HCT116 (cell line): Measurements from ENCODE around the gene RNF31. TPM values are rescaled to one million over a fixed set of nuclear protein-coding genes. Genes with fewer than 3 reads are reported as not detected.

ENCODE experiments used
- ATAC-seq: fragments of 200-7000 bp; cut with Tn5 transposase; 2 replicates; pipeline ENCODE4 v1.9.1; 2020; ENCODE audit warnings: mild to moderate bottlenecking, moderate library complexity
- BruUV-seq: library from RNA; stranded (reverse); fragments of 400-500 nt; replicated peaks from 2 replicates; lab custom pipeline; 2021; lab: Mats Ljungman, UMichigan
- CTCF ChIA-PET: fragments of 300-600 bp; sonication (Branson Sonifier 250); formaldehyde crosslinking; loops from one replicate; lab custom pipeline; 2021; ENCODE audit warnings: antibody characterized with exemption; lab: Charles Lee
- POLR2A ChIA-PET: fragments of 300-600, 350-600 bp; sonication (Branson Sonifier 250); formaldehyde crosslinking; loops from one replicate; lab custom pipeline; 2021; ENCODE audit warnings: antibody characterized with exemption; lab: Charles Lee
- RAD21 ChIA-PET, 2 experiments: fragments of 300-600 bp; sonication (Branson Sonifier 250); formaldehyde crosslinking; loops; one replicate each; lab custom pipeline; 2023; ENCODE audit warnings: low total read pairs in 2 of 2; ENCODE audit not compliant: uncharacterized antibody in 2 of 2, unreplicated experiment in 2 of 2, low non-redundant PET in 1 of 2; lab: Charles Lee
- DNase-seq: peaks from one replicate; pipeline ENCODE4 v3.0.0-alpha.2; 2010; ENCODE audit warnings: low read depth, low spot score
- H2AFZ ChIP-seq: fragments of 200-600 bp; shearing (Covaris generic), sonication (generic); 2 replicates; pipeline ENCODE4 v1.6.1; 2017; ENCODE audit warnings: low read depth, mixed run types, mixed read lengths, antibody characterized with exemption, low read length; ENCODE audit not compliant: poor library complexity, severe bottlenecking
- H3K27ac ChIP-seq: 2 replicates; pipeline ENCODE4 v1.5.1; 2012; ENCODE audit warnings: low read depth, low read length
- H3K27me3 ChIP-seq: fragments of 200-600 bp; sonication (generic); 2 replicates; pipeline ENCODE4 v1.6.1; 2016; ENCODE audit warnings: mixed run types, low read length, mixed read lengths; ENCODE audit not compliant: insufficient read depth
- H3K36me3 ChIP-seq, 2 experiments: fragments of 200-500 bp in 1 of 2; fragments of 200-600 bp in 1 of 2; sonication (Bioruptor generic) in 1 of 2; sonication (generic) in 1 of 2; 2 replicates each; pipeline versions ENCODE4 v1.5.1 to v1.6.1; 2014 to 2016; ENCODE audit warnings: low read length in 2 of 2, inconsistent platforms in 1 of 2, mixed read lengths in 1 of 2, mixed run types in 1 of 2; ENCODE audit not compliant: insufficient read depth in 2 of 2, control insufficient read depth in 1 of 2
- H3K4me1 ChIP-seq, 2 experiments: fragments of 200-600 bp in 1 of 2; sonication (generic) in 1 of 2; 2 replicates each; pipeline versions ENCODE4 v1.5.1 to v1.6.1; 2012 to 2017; ENCODE audit warnings: low read length in 2 of 2, inconsistent platforms in 1 of 2, mild to moderate bottlenecking in 1 of 2, mixed read lengths in 1 of 2, mixed run types in 1 of 2, moderate library complexity in 1 of 2; ENCODE audit not compliant: insufficient read depth in 2 of 2, control insufficient read depth in 1 of 2
- H3K4me2 ChIP-seq: fragments of 200-600 bp; sonication (generic); 2 replicates; pipeline ENCODE4 v1.6.1; 2017; ENCODE audit warnings: mixed run types, low read length, mixed read lengths
- H3K4me3 ChIP-seq, 2 experiments: fragments of 200-600 bp in 1 of 2; sonication (generic) in 1 of 2; replicated peaks in 1 of 2; 2 replicates each; pipeline ENCODE4 v1.5.1; 2011 to 2016; ENCODE audit warnings: low read length in 2 of 2, control low read depth in 1 of 2, low read depth in 1 of 2, mild to moderate bottlenecking in 1 of 2, mixed read lengths in 1 of 2, mixed run types in 1 of 2
- H3K79me2 ChIP-seq: fragments of 200-600 bp; sonication (generic); 2 replicates; pipeline ENCODE4 v1.6.1; 2017; ENCODE audit warnings: mild to moderate bottlenecking, mixed run types, low read length, moderate library complexity, mixed read lengths; ENCODE audit not compliant: insufficient read depth
- H3K9ac ChIP-seq: fragments of 200-600 bp; sonication (generic); 2 replicates; pipeline ENCODE4 v1.6.1; 2016; ENCODE audit warnings: low read length, mixed read lengths
- H3K9me2 ChIP-seq: fragments of 200-600 bp; sonication (generic), shearing (Covaris generic); 2 replicates; pipeline ENCODE4 v1.6.1; 2017; ENCODE audit warnings: mixed run types, mild to moderate bottlenecking, moderate library complexity; ENCODE audit not compliant: insufficient read depth
- H3K9me3 ChIP-seq, 2 experiments: fragments of 200-500 bp in 1 of 2; fragments of 200-600 bp in 1 of 2; sonication (Bioruptor generic) in 1 of 2; sonication (generic) in 1 of 2; 2 replicates each; pipeline ENCODE4 v1.6.1; 2014 to 2017; ENCODE audit warnings: low read length in 2 of 2, mixed read lengths in 2 of 2, inconsistent platforms in 1 of 2, low read depth in 1 of 2, mild to moderate bottlenecking in 1 of 2, mixed run types in 1 of 2, moderate library complexity in 1 of 2; ENCODE audit not compliant: control insufficient read depth in 1 of 2, insufficient read depth in 1 of 2
- H4K20me1 ChIP-seq: fragments of 200-600 bp; sonication (generic), shearing (Covaris generic); 2 replicates; pipeline ENCODE4 v1.6.1; 2017; ENCODE audit warnings: mixed run types, mild to moderate bottlenecking, moderate library complexity; ENCODE audit not compliant: insufficient read depth
- EGR1 ChIP-seq: IDR thresholded peaks from 2 replicates; pipeline ENCODE4 v1.6.1; 2012; ENCODE audit warnings: low read depth
- EZH2phosphoT487 ChIP-seq: fragments of 200-600 bp; IDR thresholded peaks from 2 replicates; pipeline ENCODE4 v1.6.1; 2018; ENCODE audit warnings: antibody characterized with exemption, borderline replicate concordance
- POLR2AphosphoS5 ChIP-seq: IDR thresholded peaks from 2 replicates; pipeline ENCODE4 v1.6.1; 2011; ENCODE audit warnings: mild to moderate bottlenecking, low read depth, low read length, moderate library complexity
- RAD21 ChIP-seq: IDR thresholded peaks from 2 replicates; pipeline ENCODE4 v1.6.1; 2012; ENCODE audit warnings: low read depth, mild to moderate bottlenecking
- SP1 ChIP-seq: IDR thresholded peaks from 2 replicates; pipeline ENCODE4 v1.6.1; 2012; ENCODE audit warnings: low read depth
- SRF ChIP-seq: IDR thresholded peaks from 2 replicates; pipeline ENCODE4 v1.6.1; 2012; ENCODE audit warnings: low read depth
- TCF7L2 ChIP-seq: IDR thresholded peaks from 2 replicates; pipeline ENCODE4 v1.7.0; 2011; ENCODE audit warnings: borderline replicate concordance, inconsistent platforms; ENCODE audit not compliant: insufficient read depth, insufficient read length; ENCODE audit errors: extremely low read depth
- YY1 ChIP-seq: IDR thresholded peaks from 2 replicates; pipeline ENCODE4 v1.6.1; 2011; ENCODE audit warnings: low read length, low read depth, moderate library complexity, mild to moderate bottlenecking; ENCODE audit not compliant: insufficient replicate concordance; ENCODE audit errors: extremely low read depth
- ZFX ChIP-seq: fragments of 450-650 bp; IDR thresholded peaks from 2 replicates; pipeline ENCODE4 v1.6.1; 2017
- intact Hi-C: fragments of 100-400 bp; cut with micrococcal nuclease; formaldehyde crosslinking; loops from 2 replicates; pipeline ENCODE4 v1.10.0; 2022
- total RNA-seq: library from RNA; stranded (reverse); gene quantifications from one replicate; pipeline ENCODE4 v1.2.1, GENCODE V29; 2021; ENCODE audit not compliant: unreplicated experiment
- TF ChIP-seq, protein P1 (sequence below): IDR thresholded peaks from 2 replicates; pipeline ENCODE4 v1.6.1; 2012; ENCODE audit warnings: low read depth

Gene RNF31
- total RNA-seq, 1 experiment from 2014 or later, result 78.0 TPM

DNA sequence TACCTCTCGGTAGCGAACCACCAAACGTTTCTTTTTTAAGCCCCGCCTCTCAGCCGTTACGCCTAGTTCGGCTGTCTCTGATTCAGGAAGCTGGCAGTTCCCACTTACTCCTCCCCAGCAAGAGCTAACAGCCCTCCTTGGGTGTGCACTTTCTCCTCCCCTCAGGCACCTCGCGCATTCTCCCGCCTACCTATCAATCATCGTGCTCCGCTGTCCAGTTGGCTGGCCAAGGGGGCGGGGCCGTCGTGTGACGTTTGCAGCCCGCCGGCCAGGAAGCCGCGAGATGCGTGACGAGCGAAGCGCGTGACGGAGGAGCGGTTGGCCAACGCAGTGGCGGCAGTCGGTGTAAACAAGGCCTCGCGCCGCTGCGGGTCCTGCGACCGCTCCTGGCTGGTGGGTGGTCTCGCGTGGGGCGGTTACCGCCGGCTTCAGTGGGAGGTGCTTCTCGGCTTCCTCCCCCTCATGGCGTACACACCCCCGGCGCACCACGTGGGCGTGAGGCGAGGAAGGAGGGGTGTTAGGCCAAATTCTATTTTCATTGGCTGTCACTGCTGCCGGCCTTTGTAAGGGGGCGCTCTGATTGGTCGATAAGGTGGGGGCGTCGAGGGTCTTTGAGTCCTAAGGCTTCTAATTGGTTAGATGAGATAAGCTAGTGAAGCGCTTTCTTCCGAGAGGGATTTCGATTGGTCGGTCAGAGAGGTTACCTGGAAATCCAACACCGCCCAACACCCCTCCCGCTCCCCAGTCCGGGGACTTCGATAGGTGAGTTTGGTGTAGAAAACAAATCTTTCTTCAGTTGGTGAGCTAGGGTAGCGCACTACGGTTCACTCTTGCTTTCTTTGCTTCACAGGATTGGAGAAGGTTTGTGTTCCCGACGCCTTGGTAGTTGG is 32.5 kb upstream of the RNF31 start, which contains the start of the genes DCAF11 and NRL (continued):
- TF ChIP-seq, protein P1, sequence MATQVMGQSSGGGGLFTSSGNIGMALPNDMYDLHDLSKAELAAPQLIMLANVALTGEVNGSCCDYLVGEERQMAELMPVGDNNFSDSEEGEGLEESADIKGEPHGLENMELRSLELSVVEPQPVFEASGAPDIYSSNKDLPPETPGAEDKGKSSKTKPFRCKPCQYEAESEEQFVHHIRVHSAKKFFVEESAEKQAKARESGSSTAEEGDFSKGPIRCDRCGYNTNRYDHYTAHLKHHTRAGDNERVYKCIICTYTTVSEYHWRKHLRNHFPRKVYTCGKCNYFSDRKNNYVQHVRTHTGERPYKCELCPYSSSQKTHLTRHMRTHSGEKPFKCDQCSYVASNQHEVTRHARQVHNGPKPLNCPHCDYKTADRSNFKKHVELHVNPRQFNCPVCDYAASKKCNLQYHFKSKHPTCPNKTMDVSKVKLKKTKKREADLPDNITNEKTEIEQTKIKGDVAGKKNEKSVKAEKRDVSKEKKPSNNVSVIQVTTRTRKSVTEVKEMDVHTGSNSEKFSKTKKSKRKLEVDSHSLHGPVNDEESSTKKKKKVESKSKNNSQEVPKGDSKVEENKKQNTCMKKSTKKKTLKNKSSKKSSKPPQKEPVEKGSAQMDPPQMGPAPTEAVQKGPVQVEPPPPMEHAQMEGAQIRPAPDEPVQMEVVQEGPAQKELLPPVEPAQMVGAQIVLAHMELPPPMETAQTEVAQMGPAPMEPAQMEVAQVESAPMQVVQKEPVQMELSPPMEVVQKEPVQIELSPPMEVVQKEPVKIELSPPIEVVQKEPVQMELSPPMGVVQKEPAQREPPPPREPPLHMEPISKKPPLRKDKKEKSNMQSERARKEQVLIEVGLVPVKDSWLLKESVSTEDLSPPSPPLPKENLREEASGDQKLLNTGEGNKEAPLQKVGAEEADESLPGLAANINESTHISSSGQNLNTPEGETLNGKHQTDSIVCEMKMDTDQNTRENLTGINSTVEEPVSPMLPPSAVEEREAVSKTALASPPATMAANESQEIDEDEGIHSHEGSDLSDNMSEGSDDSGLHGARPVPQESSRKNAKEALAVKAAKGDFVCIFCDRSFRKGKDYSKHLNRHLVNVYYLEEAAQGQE, result no peak
- TF ChIP-seq SP1 (peak; percentile 96), SRF (no peak; the same call in 1 of the 2 replicates), POLR2AphosphoS5 (peak; percentile 48), TCF7L2 (peak; percentile 16), RAD21 (no peak)

DNA sequence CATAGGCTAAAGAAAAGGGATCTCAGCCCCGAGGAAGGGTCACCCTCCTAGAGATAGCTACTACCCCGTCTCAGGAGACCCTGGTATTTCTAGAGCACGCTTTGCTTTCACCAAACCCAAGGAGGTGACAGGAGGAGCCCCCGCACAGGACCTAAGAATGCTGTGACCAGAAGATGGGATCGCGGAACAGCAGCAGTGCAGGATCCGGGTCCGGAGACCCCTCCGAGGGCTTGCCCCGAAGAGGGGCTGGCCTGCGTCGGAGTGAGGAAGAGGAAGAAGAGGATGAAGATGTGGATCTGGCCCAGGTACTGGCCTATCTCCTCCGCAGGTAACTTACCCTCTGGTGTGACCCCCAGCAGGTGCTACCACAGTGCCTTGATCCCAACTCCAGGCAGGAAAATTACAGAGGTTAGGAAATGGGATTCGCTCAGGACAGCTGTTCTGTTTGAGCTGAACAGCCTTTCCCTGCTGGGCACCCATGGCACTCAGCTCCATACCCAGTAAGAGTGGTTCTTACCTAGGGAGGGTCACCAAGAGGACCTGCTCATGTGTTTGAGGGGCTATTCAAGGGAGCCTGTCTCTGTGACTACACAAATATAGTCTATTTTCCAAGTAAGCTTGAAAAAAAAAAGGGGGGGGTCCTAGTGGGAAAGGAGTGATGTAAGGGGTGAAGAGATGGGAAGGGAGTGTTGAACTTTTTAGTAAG is 31.7 kb upstream of the RNF31 start:
- Histone ChIP-seq H3K4me2 (peak overlapping the region; percentile 95), H3K9me2 (no peaks in the 10 kb centered on the region), H3K27ac (peak overlapping the region; percentile 97), H3K36me3 (peaks cover 10 to 14% of the 10 kb centered on the region in 2 experiments), H3K27me3 (no peaks in the 10 kb centered on the region), H2AFZ (peak overlapping the region; percentile 23), H3K4me1 (peaks cover 6 to 16% of the 10 kb centered on the region in 2 experiments; a peak in 3 of 4 replicates), H3K9me3 (no peaks in the 10 kb centered on the region), H3K9ac (peak overlapping the region; percentile 84), H3K4me3 (peak overlapping the region; percentile 86 to 92), H4K20me1 (no peaks in the 10 kb centered on the region), H3K79me2 (peaks cover 14% of the 10 kb centered on the region; the same call in 1 of the 2 replicates)
- ATAC-seq (no peak), DNase-seq (no peak)
- intact Hi-C loops, result loop anchor here (2.0 kb wide), 1 partner anchor 45 kb away; the partner anchor contains the start of gene IRF9
- CTCF ChIA-PET, result interaction anchor here (1.2 to 2.7 kb wide), 6 partner anchors 18 to 182 kb away, joined by 3 to 11 read pairs (median 8); partner anchors contain the start of gene EMC9
- TF ChIP-seq POLR2AphosphoS5 (no peak), ZFX (no peak), YY1 (no peak), EZH2phosphoT487 (no peak), EGR1 (no peak)
- POLR2A ChIA-PET, result interaction anchor here (0.9 to 2.6 kb wide), 12 partner anchors 9 to 127 kb away, joined by 3 to 49 read pairs (median 8); partner anchors contain the start of genes EMC9, FITM1, IPO4 and IRF9
- BruUV-seq, result TSS peak; percentile 67
- RAD21 ChIA-PET, result interaction anchor here (0.5 to 1.6 kb wide), 4 partner anchors 22 to 450 kb away, joined by 3 to 10 read pairs (median 4); partner anchors contain the start of gene EMC9 (in 1 of the 2)
